NCI-H774 (cell line): ENCODE data around the gene SNX8.
"Not testable (repeated sequence)": the region's sequence is repeated elsewhere in the genome, so short reads cannot be mapped to it uniquely, and the experiment has no call there.

Experiments used
- DNase-seq: peaks from one replicate; lab custom pipeline; 2025; lab: John Stamatoyannopoulos, UW

Gene SNX8

DNA sequence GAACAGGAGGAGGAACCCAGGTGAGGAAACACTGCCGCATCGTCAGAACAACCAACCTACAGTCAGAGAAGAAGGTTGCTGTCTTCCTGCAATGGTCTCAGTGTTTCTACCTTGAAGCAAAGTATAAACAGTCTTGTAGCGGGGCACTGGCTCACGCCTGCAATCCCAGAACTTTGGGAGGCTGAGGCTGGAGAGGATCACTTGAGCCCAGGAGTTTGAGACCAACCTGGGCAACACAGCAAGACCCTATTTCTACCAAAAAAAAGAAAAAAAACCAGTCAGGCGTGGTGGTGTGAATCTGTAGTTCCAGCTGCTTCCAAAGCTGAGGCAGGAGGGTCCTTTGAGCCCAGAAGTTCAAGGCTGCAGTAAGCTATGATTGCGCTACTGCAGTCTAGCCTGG lies 23.4 kb downstream of the SNX8 start:
- no peak for DNase-seq

- DNase-seq: no peak
These were observed 24.6 kb downstream of the SNX8 start for GRCh38 chr7:2289621-2290020.

DNA sequence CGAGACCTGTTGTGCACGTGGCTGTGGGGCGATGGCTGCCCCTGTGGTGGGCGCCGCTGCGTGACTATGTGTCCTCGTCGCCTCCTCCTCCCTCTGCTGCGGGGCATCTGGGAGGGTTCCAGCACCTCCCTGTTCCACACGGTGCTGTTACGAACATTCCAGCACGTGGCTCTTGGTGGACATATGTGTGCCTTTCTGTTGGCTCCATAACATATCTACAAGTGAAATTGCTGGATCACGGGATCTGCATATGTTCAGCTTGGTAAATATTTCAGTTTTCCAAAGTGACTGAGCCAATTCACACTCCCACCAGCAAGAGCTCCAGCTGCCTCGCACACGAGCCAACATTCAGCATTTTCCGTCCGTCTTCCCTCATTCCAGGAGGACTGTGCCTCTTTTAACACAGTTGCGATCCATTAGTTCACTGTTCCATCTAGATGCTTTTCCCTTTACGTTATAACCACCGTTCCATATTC lies 25.1 kb downstream of the SNX8 start:
- DNase-seq: no peak

DNA sequence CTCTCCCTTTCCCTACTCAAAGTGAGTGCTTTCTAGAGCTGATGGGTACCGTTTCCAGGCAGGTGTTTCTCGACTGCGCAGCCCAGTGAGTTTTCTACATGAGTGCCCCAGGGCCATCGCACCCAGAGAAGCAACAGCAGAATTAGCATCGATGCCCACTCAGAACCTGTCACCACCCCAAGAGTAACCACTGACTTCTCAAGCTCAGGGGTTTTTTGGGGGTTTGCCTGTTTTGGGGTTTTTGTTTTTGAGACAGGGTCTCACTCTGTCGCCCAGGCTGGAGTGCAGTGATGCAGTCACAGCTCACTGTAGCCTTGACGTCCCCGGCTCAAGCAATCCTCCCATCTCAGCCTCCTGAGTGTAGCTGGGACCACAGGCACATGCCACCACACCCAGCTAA lies 25.7 kb downstream of the SNX8 start:
- no peak for DNase-seq

DNA sequence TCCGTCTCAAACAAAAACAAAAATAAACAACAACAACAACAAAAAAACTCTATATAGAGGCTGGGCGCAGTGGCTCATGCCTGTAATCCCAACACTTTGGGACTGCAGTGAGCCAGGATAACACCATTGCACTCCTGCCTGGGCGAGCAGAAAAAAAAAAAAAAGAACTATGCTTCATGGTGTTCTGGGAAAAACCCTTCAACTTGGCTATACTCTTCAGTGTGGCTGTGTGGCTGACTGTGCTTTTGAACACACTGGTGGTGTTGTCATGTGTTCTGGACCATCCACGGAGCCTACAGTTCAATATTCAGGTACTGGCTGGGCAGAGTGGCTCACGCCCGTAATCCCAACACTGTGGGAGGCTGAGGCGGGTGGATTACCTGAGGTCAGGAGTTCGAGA lies 26.5 kb downstream of the SNX8 start:
- no peak for DNase-seq

- DNase-seq: no peak
These were observed 31.2 kb downstream of the SNX8 start for GRCh38 chr7:2283074-2283473.

- DNase-seq: no peak
These were observed 32.0 kb downstream of the SNX8 start for GRCh38 chr7:2282185-2282751.

DNA sequence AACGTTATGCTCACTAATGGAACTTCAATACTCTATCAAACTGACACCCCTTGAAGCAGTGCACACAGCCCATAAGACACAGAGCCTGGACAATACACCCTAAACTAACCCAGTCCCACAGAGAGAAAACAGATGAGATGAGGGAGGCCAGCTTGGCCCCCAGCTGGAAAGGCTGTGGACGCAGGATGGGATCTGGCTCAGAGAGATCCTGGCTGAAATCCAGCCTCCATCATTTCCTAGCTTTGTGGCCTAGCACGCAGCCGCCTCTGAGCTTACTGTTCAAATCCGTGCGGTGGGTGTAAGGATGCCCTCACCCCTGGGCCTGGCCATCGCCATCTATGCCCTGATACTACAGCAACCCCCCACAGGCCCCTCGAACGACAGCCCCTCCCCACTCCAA lies 32.7 kb downstream of the SNX8 start:
- no peak for DNase-seq

GRCh38 chr7:2280424-2280823 lies 33.8 kb downstream of the SNX8 start:
- DNase-seq: no peak

GRCh38 chr7:2279896-2280295 lies 34.3 kb downstream of the SNX8 start:
- no peak for DNase-seq

DNA sequence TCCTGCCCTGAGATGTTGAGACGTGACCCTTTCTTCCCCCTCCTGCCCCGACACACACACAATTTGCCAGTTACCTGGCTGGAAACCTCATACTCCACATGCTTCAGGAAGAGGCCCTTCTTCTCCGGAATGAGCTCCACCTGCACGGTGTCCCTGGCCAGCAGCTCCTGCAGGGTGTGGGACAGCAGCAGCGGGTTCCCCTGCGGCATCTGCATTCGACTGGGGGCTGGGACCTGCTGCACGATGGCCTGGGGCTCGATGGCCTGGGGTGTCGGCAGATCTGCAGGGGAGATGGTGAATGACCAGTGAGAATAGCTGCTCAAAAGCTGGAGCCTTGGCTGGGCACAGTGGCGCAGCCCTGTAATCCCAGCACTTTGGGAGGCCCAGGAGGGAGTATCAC lies 36.2 kb downstream of the SNX8 start:
- no peak for DNase-seq

- no peak for DNase-seq
These were observed 38.1 kb downstream of the SNX8 start for GRCh38 chr7:2276107-2276506.

- no peak for DNase-seq
These were observed 39.1 kb downstream of the SNX8 start for GRCh38 chr7:2275101-2275500.

- DNase-seq: no peak
These were observed 39.6 kb downstream of the SNX8 start for GRCh38 chr7:2274666-2275065.

DNA sequence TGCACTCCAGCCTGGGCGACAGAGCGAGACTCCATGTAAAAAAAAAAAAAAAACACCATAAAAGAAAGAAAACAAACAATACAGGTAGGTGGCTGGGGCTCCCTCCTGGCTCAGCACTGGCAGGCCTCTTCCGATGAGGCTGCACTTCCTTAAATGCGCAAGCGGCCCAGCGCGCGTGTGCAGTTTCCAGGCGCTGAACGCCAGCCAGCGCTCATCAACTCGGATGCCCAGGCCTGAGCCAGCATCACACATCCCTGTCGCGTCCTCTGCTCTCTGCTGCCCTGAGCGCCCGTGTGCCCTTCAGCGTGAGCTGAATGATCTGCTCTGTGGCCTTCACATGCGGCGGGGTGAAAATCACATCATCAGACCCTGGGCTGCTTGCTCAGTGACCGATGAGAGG lies 40.4 kb downstream of the SNX8 start:
- no peak for DNase-seq

DNA sequence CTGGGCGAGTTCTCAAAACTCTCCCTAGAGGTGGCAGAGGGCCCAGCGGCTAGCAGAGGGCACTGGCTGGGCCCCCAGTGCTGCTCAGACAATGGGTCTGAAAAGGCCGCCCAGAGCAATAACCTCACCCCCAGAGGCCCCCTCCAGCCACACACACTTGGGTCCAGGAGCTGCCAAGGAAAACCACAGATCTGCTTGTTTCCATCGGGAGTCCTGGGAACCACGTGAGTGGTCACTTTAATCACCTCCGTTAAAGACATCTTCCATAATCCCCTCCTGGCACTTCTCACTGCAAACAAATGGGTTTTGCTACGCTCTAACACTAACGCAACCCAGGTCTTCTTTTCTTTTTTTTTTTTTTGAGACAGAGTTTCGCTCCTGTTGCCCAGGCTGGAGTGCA lies 42.2 kb downstream of the SNX8 start:
- DNase-seq: no peak

DNA sequence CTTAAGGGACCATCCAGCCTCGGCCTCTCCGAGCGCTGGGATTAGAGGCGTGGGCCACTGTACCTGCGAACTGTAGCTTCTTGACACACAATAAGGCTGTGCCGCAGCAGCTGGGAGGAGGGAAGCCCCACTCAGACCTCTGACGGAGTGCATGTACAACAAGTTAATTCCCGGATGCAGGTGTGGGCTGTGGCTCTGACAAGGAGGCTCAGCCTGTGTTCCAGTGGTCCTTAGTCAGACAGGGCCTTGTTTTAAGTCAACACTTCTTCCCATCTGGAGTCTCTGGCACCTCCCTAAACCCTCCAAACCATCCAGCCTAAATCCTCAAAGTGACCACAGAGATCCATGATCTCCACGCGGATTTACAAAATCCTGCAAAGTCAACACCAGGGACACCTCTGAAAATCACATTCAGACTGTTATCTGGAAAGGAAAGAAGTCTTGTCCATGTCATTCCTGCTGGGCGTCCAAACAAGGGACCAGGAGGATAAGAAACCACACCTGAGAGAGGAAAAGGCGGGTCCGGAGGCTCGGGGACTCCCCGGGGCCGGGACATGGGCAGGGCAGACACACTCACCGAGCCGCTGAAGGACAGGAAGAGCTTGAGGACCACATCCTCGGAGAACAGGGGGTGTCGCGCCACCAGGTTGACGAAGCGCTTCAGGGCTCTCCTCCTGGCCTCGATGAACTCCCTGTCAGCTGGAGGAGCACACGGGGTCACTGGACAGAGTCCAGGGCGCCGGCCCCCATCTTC lies 42.8 kb downstream of the SNX8 start:
- no peak for DNase-seq

DNA sequence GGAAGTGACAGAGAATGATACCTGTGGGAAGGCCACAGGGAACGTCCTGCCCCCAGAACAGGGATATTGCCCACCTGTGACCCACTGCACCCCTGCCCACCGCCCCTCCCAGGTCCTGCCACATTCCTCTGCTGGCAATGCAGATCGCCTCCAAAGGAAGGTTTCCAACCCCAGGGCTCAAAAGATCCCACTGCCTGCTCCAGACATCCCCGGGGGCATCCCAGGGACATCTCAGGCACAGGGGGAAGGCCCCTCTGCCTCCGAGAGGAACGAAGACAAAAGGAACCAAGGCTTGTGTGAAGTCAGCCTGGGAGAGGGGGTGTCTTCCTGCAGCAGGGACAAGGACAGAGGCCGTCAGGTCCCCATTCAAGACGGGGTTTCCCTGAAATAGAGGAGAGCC lies 43.7 kb downstream of the SNX8 start:
- DNase-seq: no peak

GRCh38 chr7:2269991-2270460 lies 44.2 kb downstream of the SNX8 start:
- DNase-seq: no peak

- DNase-seq: not testable (repeated sequence)
These were observed 44.9 kb downstream of the SNX8 start for GRCh38 chr7:2269089-2269990.

GRCh38 chr7:2266911-2267310 lies 47.3 kb downstream of the SNX8 start:
- no peak for DNase-seq

DNA sequence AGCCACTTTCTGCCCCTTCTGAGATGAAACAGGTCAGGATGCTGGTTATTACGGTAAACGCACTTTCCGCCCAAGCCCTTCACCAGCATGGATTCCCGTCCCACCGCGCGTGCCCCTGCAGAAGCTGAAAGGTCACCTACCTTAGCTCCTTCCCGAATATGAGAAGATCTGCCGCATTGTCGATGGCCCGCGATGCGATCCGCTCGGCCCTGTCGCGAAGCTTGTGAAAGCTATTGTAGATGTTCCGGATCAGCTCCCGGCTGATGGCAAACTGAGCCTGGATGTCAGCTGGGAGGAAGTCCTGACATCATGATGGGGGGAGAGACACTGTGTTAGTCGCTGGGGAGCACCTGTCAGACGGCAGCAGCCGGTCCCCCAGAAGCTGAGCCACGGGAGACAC lies 50.1 kb downstream of the SNX8 start:
- no peak for DNase-seq

DNA sequence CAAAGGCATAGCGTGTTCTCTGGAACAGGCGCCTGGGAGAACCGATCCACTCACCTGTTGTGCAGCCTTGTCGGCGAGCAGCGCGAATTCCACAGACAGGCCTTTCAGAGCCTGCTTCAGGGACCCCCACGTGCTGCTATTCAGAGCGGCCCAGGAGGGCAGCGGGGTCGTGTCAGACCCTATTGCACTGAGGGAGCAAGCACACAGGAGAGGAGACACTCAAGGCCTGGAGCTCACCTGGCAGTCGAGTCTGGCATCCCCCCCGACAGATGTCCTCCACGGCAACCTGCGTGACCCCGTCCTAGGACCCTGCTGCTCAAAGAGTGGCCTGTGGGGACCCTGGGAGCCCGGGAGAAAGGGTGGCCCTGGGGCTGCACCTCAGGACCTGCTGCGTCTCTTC lies 51.1 kb downstream of the SNX8 start:
- no peak for DNase-seq
